Testis (tissue), 3 donors: ENCODE measurements around the gene ASIC2. TPM values are rescaled to one million over a fixed set of nuclear protein-coding genes. Genes with fewer than 3 reads are reported as not detected.

ENCODE experiments used
- DNase-seq: peaks from one replicate; pipeline ENCODE4 v3.0.0-alpha.2; 2019
- H3K27ac ChIP-seq, 2 donors: fragments of 200-600 bp; sonication (generic); one replicate each; pipeline ENCODE4 v1.5.1; 2019
- H3K27me3 ChIP-seq: fragments of 200-600 bp; sonication (generic); one replicate; pipeline ENCODE4 v1.5.1; 2019
- H3K36me3 ChIP-seq: fragments of 200-600 bp; sonication (generic); one replicate; pipeline ENCODE4 v1.5.1; 2017; ENCODE audit warnings: low read depth; ENCODE audit errors: missing control alignments
- H3K4me1 ChIP-seq: fragments of 200-600 bp; sonication (generic); one replicate; pipeline ENCODE4 v1.5.1; 2019
- H3K4me3 ChIP-seq, 2 donors: fragments of 200-600 bp; sonication (generic); one replicate each; pipeline ENCODE4 v1.5.1; 2017 to 2019
- H3K9me3 ChIP-seq: fragments of 200-600 bp; sonication (generic); one replicate; pipeline ENCODE4 v1.5.1; 2017
- POLR2A ChIP-seq: fragments of 450-650 bp; IDR thresholded peaks from one replicate; pipeline ENCODE4 v1.6.1; 2017; ENCODE audit warnings: antibody characterized with exemption, mild to moderate bottlenecking, moderate library complexity
- WGBS, 2 donors: methylation state at CpG; one replicate each; pipeline ENCODE4 v1.1.5; 2018; 5-methylcytosine and 5-hydroxymethylcytosine counted together
- intact Hi-C: fragments of 100-400 bp; cut with DNase I; formaldehyde crosslinking; loops from one replicate; pipeline ENCODE4 v1.15.1; 2023; ENCODE audit warnings: low total_unique reads
- polyA plus RNA-seq: library from polyadenylated mRNA; stranded (reverse); fragments of 350-450 nt; fragmentation: Illumina TruSeq; extraction: RNeasy Lipid Tissue Mini Kit (QIAGEN cat#74804); gene quantifications from one replicate; pipeline ENCODE4 v1.2.3, GENCODE V29; 2014; ENCODE audit warnings: low read depth, low replicate concordance; ENCODE audit not compliant: insufficient read depth
- total RNA-seq, 2 donors: library from RNA; depleted of rRNA; stranded (reverse); fragments of >200 nt; gene quantifications; one replicate each; pipeline ENCODE4 v1.2.3, GENCODE V29; 2016
- TF ChIP-seq, protein P1 (sequence below), 3 experiments: fragments of 450-650 bp in 2 of 3; fragments of 200-600 bp in 1 of 3; sonication (generic) in 1 of 3; IDR thresholded peaks; one replicate each; pipeline ENCODE4 v1.5.1; 2016 to 2019; ENCODE audit warnings: antibody characterized with exemption in 3 of 3, mild to moderate bottlenecking in 2 of 3, moderate library complexity in 1 of 3

ASIC2 gene
- total and polyA plus RNA-seq, 3 donors from 2014 or later: 0.73 to 1.0 (median 0.81) TPM

DNA sequence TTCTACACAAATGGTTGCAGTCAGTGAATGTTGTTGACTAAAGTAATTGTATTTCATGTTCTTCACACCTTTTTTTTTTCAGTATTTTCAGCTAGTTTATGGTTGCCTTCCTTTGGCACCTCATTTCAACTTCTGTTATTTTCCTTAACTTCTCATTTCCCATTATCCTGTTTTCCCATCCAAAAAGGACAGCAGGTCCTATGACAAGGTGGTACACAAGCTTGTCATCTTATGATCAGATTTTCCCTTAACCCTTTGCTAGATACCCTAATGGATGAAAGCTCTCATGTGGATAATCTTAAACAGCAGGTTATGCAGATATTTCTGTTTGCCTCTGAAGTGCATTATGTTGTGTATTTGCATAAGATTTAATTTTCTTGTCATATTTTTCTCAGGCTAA is 7.1 kb upstream of the ASIC2 start:
- Histone ChIP-seq H3K4me3 (no peak overlapping the region), H3K9me3 (no peaks in the 10 kb centered on the region), H3K27me3 (no peaks in the 10 kb centered on the region), H3K36me3 (no peaks in the 10 kb centered on the region), H3K4me1 (no peaks in the 10 kb centered on the region), H3K27ac (no peak overlapping the region)
- intact Hi-C loops: no loop called here
- no peak for DNase-seq
- TF ChIP-seq, protein P1, sequence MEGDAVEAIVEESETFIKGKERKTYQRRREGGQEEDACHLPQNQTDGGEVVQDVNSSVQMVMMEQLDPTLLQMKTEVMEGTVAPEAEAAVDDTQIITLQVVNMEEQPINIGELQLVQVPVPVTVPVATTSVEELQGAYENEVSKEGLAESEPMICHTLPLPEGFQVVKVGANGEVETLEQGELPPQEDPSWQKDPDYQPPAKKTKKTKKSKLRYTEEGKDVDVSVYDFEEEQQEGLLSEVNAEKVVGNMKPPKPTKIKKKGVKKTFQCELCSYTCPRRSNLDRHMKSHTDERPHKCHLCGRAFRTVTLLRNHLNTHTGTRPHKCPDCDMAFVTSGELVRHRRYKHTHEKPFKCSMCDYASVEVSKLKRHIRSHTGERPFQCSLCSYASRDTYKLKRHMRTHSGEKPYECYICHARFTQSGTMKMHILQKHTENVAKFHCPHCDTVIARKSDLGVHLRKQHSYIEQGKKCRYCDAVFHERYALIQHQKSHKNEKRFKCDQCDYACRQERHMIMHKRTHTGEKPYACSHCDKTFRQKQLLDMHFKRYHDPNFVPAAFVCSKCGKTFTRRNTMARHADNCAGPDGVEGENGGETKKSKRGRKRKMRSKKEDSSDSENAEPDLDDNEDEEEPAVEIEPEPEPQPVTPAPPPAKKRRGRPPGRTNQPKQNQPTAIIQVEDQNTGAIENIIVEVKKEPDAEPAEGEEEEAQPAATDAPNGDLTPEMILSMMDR (IDR thresholded peaks at IDR 0.05): no peak
- no peak for TF ChIP-seq POLR2A

DNA sequence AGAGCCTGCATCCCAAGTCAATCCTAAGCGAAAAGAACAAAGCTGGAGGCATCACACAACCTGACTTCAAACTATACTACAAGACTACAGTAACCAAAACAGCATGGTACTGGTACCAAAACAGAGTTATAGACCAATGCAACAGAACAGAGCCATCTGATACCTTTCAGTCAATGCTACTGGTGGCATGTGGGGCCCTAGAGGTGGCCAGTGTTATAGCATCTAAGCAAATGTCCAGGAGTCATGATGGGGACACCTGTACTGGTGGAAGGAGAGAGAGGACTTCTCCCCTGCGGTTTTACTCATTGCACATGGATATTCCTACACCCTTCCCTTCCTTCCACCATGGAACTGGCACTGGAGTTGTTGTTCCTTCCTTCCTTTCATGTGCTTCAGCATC is 6.0 kb upstream of the ASIC2 start:
- no peak for TF ChIP-seq POLR2A
- TF ChIP-seq, protein P1 (IDR thresholded peaks at IDR 0.05): no peak
- no peak overlapping the region for H3K4me3 ChIP-seq
- no peaks in the 10 kb centered on the region for H3K36me3 ChIP-seq
- no peak overlapping the region for H3K27ac ChIP-seq
- H3K27me3 ChIP-seq: no peaks in the 10 kb centered on the region
- 87 to 90% methylated on average over 2 of the region's 2 CpGs for WGBS, 2 donors
- H3K9me3 ChIP-seq: no peaks in the 10 kb centered on the region
- no peaks in the 10 kb centered on the region for H3K4me1 ChIP-seq
- no peak for DNase-seq
- intact Hi-C loops: no loop called here

DNA sequence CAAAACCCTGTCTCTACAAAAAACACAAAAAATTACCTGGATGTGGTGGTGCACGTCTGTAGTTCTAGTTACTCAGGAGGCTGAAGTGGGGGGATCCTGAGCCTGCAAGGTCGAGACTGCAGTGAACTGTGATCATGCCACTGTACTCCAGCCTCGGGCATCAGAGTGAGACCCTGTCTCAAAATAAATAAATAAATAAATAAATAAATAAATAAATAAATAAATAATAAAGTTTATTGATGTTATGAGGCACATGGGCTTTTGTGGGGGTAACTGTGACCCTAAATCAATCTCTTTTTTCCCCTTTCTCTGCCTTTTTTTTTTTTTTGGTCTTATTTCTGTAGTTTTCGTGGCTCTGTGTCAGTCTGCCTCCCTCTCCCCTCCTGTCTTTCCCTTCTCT is 4.5 kb upstream of the ASIC2 start:
- WGBS, 2 donors: 88 to 93% methylated on average over 4 of the region's 4 CpGs
- TF ChIP-seq POLR2A: no peak
- TF ChIP-seq, protein P1 (IDR thresholded peaks at IDR 0.05): no peak
- DNase-seq: no peak
- no peaks in the 10 kb centered on the region for H3K27me3 ChIP-seq
- no peaks in the 10 kb centered on the region for H3K9me3 ChIP-seq
- no peak overlapping the region for H3K27ac ChIP-seq
- intact Hi-C loops: no loop called here
- H3K4me3 ChIP-seq: no peak overlapping the region
- no peaks in the 10 kb centered on the region for H3K4me1 ChIP-seq
- H3K36me3 ChIP-seq: no peaks in the 10 kb centered on the region

DNA sequence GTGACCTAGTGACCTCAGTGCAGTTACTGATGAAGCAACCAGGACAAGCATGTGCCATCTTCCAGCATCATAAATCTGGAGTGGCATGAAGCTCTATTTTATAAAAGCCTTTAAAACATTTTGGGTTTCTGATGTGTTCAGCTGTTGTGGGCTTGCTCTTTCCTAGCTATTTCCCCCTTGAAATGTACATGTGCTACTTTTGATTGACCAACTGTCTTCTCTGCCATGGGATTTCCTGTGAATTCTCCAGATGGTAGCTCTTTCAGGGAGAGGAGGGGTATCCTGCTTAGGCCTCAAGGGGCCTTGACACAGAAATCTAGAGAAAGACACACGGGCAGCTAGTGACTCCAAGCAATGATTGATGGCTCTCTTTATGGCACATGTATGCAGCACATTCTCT is 1.9 kb upstream of the ASIC2 start:
- H3K36me3 ChIP-seq: no peaks in the 10 kb centered on the region
- H3K27me3 ChIP-seq: no peaks in the 10 kb centered on the region
- H3K4me1 ChIP-seq: peaks cover 3% of the 10 kb centered on the region
- DNase-seq: no peak
- intact Hi-C loops: no loop called here
- 43 to 44% methylated on average over 1 of the region's 1 CpG for WGBS, 2 donors
- H3K27ac ChIP-seq: no peak overlapping the region
- TF ChIP-seq, protein P1 (IDR thresholded peaks at IDR 0.05): no peak
- TF ChIP-seq POLR2A: no peak
- no peak overlapping the region for H3K4me3 ChIP-seq
- H3K9me3 ChIP-seq: no peaks in the 10 kb centered on the region

GRCh38 chr17:33292201-33292980 is 704 bp downstream of the ASIC2 start:
- DNase-seq: peak; percentile 44
- Histone ChIP-seq H3K36me3 (no peaks in the 10 kb centered on the region), H3K9me3 (no peaks in the 10 kb centered on the region), H3K27ac (no peak overlapping the region), H3K4me1 (peaks cover 3% of the 10 kb centered on the region), H3K27me3 (no peaks in the 10 kb centered on the region), H3K4me3 (peak overlapping the region; percentile 36 to 47)
- intact Hi-C loops: no loop called here
- no peak for TF ChIP-seq POLR2A
- TF ChIP-seq, protein P1 (IDR thresholded peaks at IDR 0.05): peak in 1 of 3 experiments; percentile 49
- 0 to 1% methylated on average over 28 to 64 of the region's 72 CpGs for WGBS, 2 donors
